ENCODE results near the gene SPATC1L. TPM values are rescaled to one million over a fixed set of nuclear protein-coding genes. Genes with fewer than 3 reads are reported as not detected.

SPATC1L gene
- total RNA-seq, 1 experiment from 2014 or later: 36.0 TPM

DNA sequence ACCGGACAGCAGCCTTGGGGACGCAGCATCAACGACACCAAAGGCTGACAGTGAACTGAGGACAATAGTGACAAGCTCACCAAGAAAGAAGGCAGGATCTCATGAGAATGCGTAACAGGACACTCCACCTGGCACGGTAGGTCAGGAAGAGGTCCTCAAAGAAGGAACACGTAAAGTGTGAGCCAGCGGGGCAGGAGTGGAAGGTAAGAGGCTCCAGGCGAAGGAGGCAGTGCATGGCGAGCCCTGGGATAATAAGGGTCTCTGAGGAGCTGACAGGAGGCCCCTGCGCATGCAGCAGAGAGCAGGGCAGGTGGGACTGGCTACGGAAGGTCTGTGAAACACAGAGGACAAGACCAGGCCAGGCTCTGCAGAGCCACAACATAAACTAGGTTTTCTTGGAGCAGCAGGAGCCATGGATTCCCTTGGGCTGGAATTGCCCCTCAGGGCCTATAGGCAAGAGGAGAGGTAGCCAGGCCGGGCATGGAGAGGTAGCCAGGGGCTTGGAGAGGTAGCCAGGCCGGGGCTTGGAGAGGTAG, 36.1 kb upstream of the SPATC1L start:
- no peak overlapping the region for H2BK120ac ChIP-seq (ENCODE audit: low read depth, low read length, poor library complexity, severe bottlenecking)
- H4K20me1 ChIP-seq (ENCODE audit: control insufficient read depth, insufficient read depth, insufficient read length): no peaks in the 10 kb centered on the region
- Mint-ChIP-seq H3K4me3 (no peak overlapping the region), H3K27me3 (ENCODE audit: low read depth) (no peaks in the 10 kb centered on the region), H3K4me1 (no peaks in the 10 kb centered on the region), H3K9me3 (peaks cover under 1 to 1% of the 10 kb centered on the region in 2 experiments; a peak in 3 of 5 replicates), H3K27ac (peak overlapping the region in 2 of 3 experiments; percentile 34 to 76; a peak in 2 of 7 replicates), H3K36me3 (ENCODE audit: insufficient read depth in 1 of 3, low read depth in 3 of 3) (peaks cover 33 to 53% (median 38%) of the 10 kb centered on the region in 3 experiments)
- no peak overlapping the region for H3K4me2 ChIP-seq (ENCODE audit: insufficient read depth, insufficient read length, low read length)
- no peak overlapping the region for H3K56ac ChIP-seq (ENCODE audit: insufficient read length, low read depth, low read length)
- no peak overlapping the region for H2AK5ac ChIP-seq (ENCODE audit: insufficient read length, low read length)
- H3K9ac ChIP-seq (ENCODE audit: extremely low read depth, insufficient read length, low read length): no peak overlapping the region
- no peak overlapping the region for H3T11ph ChIP-seq (ENCODE audit: low read length)
- H3K4me1 ChIP-seq (ENCODE audit: insufficient read depth, low read length): no peaks in the 10 kb centered on the region
- no peak overlapping the region for H2BK5ac ChIP-seq (ENCODE audit: insufficient read length, low read length)
- no peak overlapping the region for H3K18ac ChIP-seq (ENCODE audit: insufficient read length, low read depth, low read length)
- H4K8ac ChIP-seq (replicated peaks; ENCODE audit: insufficient read length, low read depth, low read length): no peak overlapping the region
- no peaks in the 10 kb centered on the region for H3K27me3 ChIP-seq (ENCODE audit: insufficient read depth, low read length)
- no peak overlapping the region for H3K4ac ChIP-seq (ENCODE audit: low read depth, low read length)
- no peak for DNase-seq
- H3K14ac ChIP-seq (ENCODE audit: insufficient read depth, low read length): no peak overlapping the region
- no peak overlapping the region for H2BK12ac ChIP-seq (ENCODE audit: insufficient read length, low read depth, low read length)
- WGBS (ENCODE audit: extremely low coverage, insufficient read length, low lambda C conversion rate): no CpG with 5 or more reads among the region's 13 CpGs
- H2AFZ ChIP-seq (ENCODE audit: low read length): no peak overlapping the region
- no peak overlapping the region for H4K5ac ChIP-seq (ENCODE audit: insufficient read length, low read depth, low read length)
- no peak overlapping the region for H3K23ac ChIP-seq (ENCODE audit: insufficient read length, low read depth, low read length)
- no peak overlapping the region for H4K91ac ChIP-seq (ENCODE audit: insufficient read length, low read depth, low read length)
- H3K79me1 ChIP-seq (ENCODE audit: insufficient read depth, low read depth, low read length, poor library complexity, severe bottlenecking): peaks cover 4% of the 10 kb centered on the region
- no peaks in the 10 kb centered on the region for H3K23me2 ChIP-seq (ENCODE audit: insufficient read length, low read depth, low read length, poor library complexity, severe bottlenecking)
- no peaks in the 10 kb centered on the region for H3K9me3 ChIP-seq (ENCODE audit: control insufficient read depth, low read depth, low read length)
- H3K79me2 ChIP-seq (ENCODE audit: insufficient read depth, low read length): peaks cover 25% of the 10 kb centered on the region; the same call in 1 of the 2 replicates
- TF ChIP-seq, protein P1, sequence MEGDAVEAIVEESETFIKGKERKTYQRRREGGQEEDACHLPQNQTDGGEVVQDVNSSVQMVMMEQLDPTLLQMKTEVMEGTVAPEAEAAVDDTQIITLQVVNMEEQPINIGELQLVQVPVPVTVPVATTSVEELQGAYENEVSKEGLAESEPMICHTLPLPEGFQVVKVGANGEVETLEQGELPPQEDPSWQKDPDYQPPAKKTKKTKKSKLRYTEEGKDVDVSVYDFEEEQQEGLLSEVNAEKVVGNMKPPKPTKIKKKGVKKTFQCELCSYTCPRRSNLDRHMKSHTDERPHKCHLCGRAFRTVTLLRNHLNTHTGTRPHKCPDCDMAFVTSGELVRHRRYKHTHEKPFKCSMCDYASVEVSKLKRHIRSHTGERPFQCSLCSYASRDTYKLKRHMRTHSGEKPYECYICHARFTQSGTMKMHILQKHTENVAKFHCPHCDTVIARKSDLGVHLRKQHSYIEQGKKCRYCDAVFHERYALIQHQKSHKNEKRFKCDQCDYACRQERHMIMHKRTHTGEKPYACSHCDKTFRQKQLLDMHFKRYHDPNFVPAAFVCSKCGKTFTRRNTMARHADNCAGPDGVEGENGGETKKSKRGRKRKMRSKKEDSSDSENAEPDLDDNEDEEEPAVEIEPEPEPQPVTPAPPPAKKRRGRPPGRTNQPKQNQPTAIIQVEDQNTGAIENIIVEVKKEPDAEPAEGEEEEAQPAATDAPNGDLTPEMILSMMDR (conservative IDR thresholded peaks at IDR 0.05): no peak
- no peak overlapping the region for H2BK20ac ChIP-seq (ENCODE audit: low read depth, low read length, poor library complexity, severe bottlenecking)
- H3K27ac ChIP-seq (ENCODE audit: insufficient read length, low read depth, low read length): no peak overlapping the region
- H2BK15ac ChIP-seq (ENCODE audit: low read depth, low read length): no peak overlapping the region

Measured in H9 (cell line).